GDM1 (cell line): Measurements from ENCODE around the gene EPHA10.
"Not testable (repeated sequence)": the region's sequence is repeated elsewhere in the genome, so short reads cannot be mapped to it uniquely, and the experiment has no call there.

Experiments
- DNase-seq: peaks from one replicate; lab custom pipeline; 2025; lab: John Stamatoyannopoulos, UW

EPHA10 gene

DNA sequence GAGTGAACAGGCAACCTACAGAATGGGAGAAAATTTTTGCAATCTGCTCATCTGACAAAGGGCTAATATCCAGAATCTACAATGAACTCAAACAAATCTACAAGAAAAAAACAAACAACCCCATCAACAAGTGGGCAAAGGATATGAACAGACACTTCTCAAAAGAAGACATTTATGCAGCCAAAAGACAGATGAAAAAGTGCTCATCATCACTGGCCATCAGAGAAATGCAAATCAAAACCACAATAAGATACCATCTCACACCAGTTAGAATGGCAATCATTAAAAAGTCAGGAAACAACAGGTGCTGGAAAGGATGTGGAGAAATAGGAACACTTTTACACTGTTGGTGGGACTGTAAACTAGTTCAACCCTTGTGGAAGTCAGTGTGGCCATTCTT, 6.5 kb upstream of the EPHA10 start:
- DNase-seq: not testable (repeated sequence)

GRCh38 chr1:37767488-37767887, 2.6 kb upstream of the EPHA10 start:
- no peak for DNase-seq

- no peak for DNase-seq
These were observed 1.2 kb upstream of the EPHA10 start for GRCh38 chr1:37765916-37766664.

GRCh38 chr1:37764414-37764825, 500 bp downstream of the EPHA10 start:
- no peak for DNase-seq

DNA sequence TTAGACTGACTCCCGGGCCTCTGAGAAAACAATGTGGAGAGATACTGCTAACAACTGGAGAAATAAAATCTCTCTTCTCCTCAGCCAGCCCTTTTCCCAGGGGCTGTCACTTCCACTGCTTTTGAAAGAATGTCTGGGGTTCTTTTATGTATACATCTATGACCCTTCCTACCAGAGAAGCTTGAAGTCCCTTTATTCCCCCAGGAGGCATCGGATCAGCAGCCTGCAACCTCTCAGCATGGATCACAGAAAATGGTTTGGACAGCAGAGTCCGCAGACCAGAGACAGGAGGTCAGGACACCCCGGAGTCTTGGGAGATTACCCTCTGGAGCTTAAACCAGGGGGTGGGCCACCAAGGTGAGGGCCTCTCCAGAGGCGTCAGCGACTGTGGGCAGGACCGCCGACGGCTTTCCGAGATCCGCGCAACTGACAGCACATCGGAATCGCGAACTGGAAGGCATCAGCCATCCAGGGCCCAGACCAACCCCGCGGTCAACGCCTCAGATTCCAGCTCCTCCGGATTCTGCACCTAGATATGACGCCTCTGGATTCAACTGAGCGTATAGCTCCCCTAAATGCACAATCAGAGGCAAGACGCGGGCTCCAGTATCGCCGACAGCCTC, 1.0 kb downstream of the EPHA10 start:
- no peak for DNase-seq

DNA sequence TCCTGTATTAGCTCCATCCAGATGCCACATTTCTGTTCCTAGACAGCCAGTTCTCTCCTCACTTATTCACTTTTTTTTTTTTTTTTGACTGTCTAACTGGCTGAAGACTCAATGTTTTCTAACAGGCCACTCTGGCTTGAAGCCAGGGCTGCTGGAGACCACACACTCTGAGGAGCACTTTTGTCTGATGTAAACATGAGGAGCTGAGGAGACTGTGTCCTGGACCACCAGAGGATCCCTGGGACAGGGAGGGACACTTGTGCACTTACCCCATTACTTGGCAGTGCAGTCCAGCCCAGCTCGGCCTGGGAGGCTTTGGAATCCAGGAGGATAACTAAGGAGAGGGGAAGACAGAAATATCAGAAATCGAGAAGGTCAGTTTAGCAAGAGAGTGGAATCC, 2.4 kb downstream of the EPHA10 start:
- no peak for DNase-seq

DNA sequence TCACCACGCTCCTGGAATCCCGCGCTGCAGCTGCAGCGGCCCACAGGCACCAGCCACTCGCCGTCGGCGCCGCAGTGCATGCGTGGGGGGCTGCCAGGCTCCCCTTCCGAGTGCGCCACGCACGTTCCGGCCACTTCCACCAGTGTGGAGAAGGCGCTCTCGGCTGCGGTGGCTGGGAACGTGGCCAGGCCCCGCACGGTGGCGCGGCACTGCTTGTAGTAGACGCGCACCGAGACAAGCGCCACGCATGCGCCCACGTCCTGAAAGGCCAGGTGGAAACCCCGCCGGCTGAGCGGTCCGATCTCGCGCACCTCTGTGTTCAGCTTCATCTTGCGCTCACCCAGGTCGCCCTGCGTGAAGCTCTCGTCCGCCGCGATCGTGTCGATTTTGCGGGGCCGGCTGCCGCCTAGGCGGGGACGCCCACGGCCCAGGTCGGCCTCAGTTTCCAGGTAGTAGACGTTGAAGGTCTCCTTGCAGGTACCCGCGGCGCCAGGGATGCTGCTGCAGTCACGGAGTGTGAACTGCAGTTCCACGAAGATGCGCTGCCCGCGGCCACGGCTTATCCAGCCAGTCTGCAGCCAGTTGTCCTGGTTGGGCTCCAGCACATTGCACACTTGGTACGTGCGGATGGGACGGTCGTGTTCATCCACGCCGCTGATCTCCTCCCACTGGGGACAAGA, 3.4 kb downstream of the EPHA10 start:
- DNase-seq: no peak

DNA sequence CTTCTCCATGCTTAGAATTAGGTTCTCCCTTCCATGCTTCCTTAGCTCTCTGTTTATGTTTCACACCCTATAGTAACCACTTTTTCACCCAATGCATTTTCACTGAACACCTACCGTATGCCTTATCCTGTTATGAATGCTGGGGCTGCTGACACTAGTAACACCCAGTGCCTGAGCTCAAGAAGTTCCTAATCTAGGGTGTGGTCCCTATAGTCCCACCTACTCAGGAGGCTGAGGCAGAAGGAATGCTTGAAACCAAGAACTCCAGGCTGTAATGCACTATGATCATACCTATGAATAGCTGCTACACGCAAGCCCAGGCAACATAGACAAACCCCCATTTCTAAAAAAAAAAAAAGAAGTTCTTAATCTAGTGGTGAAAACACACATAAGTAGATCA, 5.5 kb downstream of the EPHA10 start:
- DNase-seq: no peak

DNA sequence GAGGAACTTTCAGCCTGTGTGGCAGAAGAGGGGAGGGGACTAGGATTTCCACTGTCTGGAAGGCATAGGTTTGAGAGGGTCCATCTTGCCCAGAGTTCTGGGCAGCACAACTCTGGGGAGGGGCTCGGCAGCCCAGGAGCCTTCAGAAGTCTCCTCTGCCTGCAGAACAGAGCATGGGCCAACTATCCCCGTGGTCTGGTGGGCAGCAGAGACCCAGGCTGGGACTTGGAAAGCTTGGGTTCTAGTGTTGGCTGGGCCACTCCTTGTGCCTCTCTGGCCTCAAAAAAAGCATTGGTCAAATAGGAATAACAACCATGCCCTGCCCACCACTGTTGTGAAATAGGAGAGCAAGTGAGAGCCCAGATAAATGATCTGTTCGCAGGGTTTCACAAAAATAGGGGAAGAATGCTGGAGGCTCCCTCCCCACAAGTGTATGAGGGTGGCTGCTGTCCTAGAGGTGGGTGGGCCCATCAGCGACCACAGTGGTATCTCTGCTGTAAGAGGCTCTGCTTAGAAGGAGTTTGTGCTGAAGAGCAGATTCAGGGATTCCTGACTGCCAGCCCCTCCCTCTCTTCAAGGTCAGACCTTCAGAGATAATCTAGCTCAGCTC, 8.9 kb downstream of the EPHA10 start:
- DNase-seq: no peak

DNA sequence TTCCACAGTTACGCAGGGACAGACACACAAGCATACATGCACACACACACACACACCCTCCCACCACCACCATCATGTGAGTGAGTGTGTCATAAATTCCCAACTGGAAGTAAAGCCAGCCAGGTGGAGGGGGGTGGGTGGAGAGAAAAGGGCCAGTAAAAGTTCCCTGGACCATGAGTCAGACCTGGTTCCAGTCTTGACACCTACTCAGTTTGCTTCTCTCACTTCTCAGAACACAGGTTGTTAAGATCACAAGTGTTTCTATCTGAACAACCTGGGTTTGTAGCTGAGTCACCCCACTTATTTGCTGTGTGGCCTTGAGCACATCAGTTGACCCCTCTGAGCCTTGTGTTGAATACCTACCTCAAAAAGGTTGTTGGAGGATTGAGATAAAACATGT, 9.6 kb downstream of the EPHA10 start:
- no peak for DNase-seq

DNA sequence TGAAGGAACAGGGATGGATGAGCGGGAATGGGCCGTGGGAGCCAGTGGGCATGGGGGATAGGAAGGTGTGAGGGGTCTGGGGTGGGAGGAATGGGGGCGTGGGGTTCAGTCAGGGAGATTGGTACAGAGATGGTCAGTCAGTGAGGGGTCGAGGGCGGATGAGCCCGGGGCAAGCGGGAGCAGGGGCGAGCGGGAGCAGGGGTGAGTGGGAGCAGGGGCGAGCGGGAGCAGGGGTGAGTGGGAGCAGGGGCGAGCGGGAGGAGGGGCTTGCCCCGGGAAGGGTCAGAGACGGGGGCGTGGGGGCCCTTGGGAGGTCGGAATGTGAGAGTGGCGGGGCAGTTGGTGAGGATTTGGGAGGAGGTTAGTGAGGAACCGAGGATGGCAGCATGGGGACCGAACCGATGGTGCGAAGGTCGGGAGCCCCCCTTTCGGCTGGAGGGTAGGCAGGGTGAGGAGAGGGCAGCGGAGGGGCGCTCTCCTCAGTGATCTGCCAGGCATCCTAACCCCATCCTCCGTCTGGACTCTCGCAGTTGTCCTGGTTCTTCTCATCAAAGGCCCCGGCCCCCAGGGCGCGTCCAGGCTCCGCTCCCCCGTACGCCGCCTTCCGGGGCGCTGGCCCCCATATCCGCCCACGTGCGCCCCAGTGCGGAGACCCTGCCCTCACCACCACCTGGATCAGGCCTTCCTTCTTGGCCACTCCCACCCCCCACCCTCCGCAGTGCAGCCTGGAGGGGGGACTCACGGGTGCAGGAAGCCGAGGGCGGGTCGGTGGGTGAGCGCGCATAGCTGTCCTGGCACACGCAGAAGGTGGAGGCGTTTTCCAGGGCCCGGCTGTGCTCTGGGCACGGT, 11.2 kb downstream of the EPHA10 start:
- no peak for DNase-seq

DNA sequence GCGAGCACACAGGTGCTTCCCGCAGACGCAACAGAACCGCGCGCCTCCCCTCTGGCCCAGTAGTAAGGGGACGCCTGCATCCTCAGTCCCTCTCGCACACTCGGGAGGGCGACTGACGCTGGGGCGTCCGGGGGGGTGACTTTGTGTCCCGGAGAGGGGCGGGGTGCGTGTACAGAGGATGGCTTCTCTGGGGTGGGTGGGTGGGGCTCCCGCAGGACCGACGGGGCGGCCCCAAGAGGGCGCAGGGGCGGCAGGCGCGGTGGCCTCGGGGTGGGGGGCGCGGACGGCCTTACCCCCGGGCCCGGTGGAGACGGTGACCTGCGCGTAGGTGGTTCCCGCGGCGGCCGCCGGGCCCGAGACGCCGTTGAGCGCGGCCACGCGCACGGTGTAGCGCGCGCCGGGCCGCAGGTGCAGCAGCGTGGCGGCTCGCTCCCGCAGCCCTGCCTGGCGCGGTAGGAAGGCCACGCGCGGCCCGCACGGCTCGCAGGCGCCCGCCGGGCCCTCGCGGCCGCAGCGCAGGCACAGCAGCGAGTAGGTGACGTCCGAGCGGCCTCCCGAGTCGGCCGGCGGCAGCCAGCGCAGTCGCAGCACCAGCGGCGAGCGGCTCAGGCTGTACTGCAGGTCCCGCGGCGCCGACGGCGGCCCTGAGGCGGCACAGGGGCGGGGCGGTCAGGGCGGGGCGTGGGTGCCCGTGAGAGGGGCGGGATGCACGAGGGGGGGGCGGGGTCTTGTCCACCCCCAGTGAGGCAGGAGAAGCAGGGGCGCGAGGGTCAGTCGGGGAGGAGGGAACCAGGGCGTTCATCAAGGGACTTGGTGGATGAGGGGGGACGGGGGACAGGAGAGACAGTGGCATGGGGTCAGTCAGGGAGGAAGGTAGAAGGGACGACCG, 12.1 kb downstream of the EPHA10 start:
- no peak for DNase-seq

DNA sequence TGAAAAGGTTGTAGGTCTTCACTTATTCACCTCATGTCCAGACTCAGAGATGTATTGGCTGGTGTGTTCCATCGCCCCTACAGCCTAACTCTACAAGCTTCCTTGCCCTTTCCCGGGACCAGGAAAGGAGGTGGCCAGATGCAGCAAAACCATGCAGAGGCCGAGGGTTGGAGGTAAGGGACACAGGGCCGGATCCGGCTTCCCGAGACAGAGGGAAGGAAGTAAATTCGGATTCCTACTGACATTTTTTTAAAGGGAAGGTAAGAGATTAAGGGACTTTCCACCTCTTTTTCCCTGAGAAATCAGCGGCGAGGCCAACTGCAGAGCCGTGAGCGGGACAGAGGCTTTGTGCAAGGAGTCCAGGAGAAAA, 12.7 kb downstream of the EPHA10 start:
- DNase-seq: no peak

- DNase-seq: no peak
These were observed 16.4 kb downstream of the EPHA10 start for GRCh38 chr1:37748565-37748964.

GRCh38 chr1:37746806-37747205, 18.1 kb downstream of the EPHA10 start:
- no peak for DNase-seq

DNA sequence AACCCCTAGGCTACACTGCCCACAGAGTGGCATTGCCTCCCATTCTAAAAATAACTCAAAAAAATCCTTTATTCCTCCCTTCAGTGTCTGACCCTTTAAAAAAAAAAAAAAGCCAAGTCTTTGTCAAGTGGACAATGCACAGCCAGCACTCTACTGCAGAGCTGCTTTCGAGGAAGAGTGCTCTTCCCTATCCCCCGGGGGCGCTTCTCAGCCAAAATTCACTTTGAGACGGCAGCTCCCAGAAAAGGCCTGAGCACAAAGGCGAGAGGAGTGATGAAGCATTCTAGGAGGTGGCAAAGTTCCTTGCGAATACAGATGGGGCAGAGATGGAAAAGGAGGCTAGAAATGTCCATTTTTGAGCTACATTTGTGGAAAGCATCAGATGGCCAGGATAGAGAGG, 23.3 kb downstream of the EPHA10 start:
- DNase-seq: no peak

DNA sequence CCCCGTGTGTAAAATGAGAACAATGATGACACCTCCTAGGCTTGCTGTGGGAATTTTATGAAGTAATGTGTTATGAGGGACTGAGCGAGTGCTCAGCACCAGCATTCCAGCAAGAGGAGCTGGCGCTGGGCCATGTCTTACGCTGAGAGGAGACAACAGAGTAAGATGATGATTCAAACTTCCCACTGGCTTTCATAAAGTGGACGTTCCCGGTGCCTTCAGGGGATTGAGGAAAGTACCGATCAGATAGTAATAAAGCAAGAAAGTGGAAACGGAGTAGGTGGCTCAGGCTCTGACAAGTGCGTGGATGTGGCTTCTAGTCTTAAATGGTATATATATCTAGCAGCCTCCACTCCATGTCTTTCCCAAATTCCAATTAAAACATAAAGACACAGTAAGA, 23.8 kb downstream of the EPHA10 start:
- no peak for DNase-seq

DNA sequence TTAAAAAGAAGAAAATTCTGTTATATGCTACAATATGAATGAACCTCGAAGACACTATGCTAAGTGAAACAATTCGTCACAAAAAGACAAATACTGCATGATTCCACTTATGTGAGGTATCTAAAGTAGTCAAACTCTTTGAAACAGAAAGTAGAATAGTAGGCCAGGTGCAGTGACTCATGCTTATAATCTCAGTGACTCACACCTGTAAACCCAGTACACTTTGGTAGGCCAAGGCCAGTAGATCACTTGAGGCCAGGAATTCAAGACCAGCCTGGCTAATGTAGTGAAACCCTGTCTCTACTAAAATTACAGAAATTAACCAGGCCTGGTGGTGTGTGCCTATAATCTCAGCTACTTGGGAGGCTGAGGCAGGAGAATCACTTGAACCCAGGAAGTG, 25.7 kb downstream of the EPHA10 start:
- DNase-seq: no peak

DNA sequence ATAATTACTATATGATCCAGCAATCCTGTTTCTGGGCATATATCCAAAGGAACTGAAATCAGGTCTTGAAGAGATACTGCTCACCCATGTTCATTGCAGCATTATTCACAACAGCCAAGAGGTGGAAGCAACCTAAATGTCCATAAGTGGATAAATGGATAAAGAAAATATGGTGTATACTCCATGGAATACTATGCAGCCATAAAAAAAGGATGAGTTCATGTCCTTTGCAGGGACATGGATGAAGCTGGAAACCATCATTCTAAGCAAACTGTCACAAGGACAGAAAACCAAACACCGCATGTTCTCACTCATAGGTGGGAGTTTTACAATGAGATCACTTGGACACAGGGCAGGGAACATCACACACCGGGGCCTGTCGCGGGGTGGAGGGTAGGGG, 26.3 kb downstream of the EPHA10 start:
- DNase-seq: not testable (repeated sequence)

GRCh38 chr1:37737975-37738374, 26.9 kb downstream of the EPHA10 start:
- DNase-seq: not testable (repeated sequence)
